GM23338 (cell line): ENCODE results near the gene SMIM9. TPM values are rescaled to one million over a fixed set of nuclear protein-coding genes. Genes with fewer than 3 reads are reported as not detected.

Source experiments
- ATAC-seq: fragments of 200-7000 bp; cut with Tn5 transposase; 3 replicates; pipeline ENCODE4 v1.9.1; 2020
- DNase-seq: peaks from one replicate; pipeline ENCODE4 v3.0.0-alpha.2; 2015; ENCODE audit warnings: low spot score
- H2AFZ ChIP-seq: fragments of 200-600 bp; sonication (generic); 2 replicates; pipeline ENCODE4 v1.8.0; 2016; ENCODE audit warnings: antibody characterized with exemption, mild to moderate bottlenecking, moderate library complexity
- H3F3A ChIP-seq: fragments of 200-600 bp; sonication (generic); replicated peaks from 2 replicates; pipeline ENCODE4 v1.8.0; 2017; ENCODE audit warnings: antibody characterized with exemption, mixed run types, low read depth
- H3K27ac ChIP-seq: fragments of 200-600 bp; sonication (generic); 2 replicates; pipeline ENCODE4 v1.6.1; 2016; ENCODE audit warnings: low read depth
- H3K27me3 ChIP-seq: fragments of 200-600 bp; sonication (generic); 2 replicates; pipeline ENCODE4 v1.8.0; 2016; ENCODE audit warnings: mild to moderate bottlenecking, mixed run types, moderate library complexity; ENCODE audit not compliant: insufficient read depth
- H3K36me3 ChIP-seq: fragments of 200-600 bp; sonication (generic); 2 replicates; pipeline ENCODE4 v1.8.0; 2016; ENCODE audit warnings: mild to moderate bottlenecking; ENCODE audit not compliant: insufficient read depth
- H3K4me1 ChIP-seq: fragments of 200-600 bp; sonication (generic); 2 replicates; pipeline ENCODE4 v1.8.0; 2016; ENCODE audit warnings: mild to moderate bottlenecking, moderate library complexity; ENCODE audit not compliant: insufficient read depth
- H3K4me2 ChIP-seq: fragments of 200-600 bp; sonication (generic); 2 replicates; pipeline ENCODE4 v1.7.1; 2017; ENCODE audit warnings: mixed run types
- H3K4me3 ChIP-seq: fragments of 200-600 bp; sonication (generic); 2 replicates; pipeline ENCODE4 v1.6.1; 2016; ENCODE audit warnings: mixed run types
- H3K79me2 ChIP-seq: fragments of 200-600 bp; sonication (generic); replicated peaks from 2 replicates; pipeline ENCODE4 v1.8.0; 2017; ENCODE audit warnings: mild to moderate bottlenecking; ENCODE audit not compliant: insufficient read depth
- H3K9me2 ChIP-seq: fragments of 200-600 bp; sonication (generic); 2 replicates; pipeline ENCODE4 v1.8.0; 2017; ENCODE audit not compliant: insufficient read depth
- H4K20me1 ChIP-seq: fragments of 200-600 bp; sonication (generic); replicated peaks from 2 replicates; pipeline ENCODE4 v1.8.0; 2017; ENCODE audit warnings: mild to moderate bottlenecking; ENCODE audit not compliant: insufficient read depth
- H3K27ac Mint-ChIP-seq: 2 replicates; pipeline ENCODE4 v1.8.0; 2020; ENCODE audit warnings: inconsistent platforms, mild to moderate bottlenecking, moderate library complexity, mixed read lengths
- H3K27me3 Mint-ChIP-seq: 3 replicates; pipeline ENCODE4 v1.8.0; 2022; ENCODE audit warnings: low read depth, mild to moderate bottlenecking, moderate library complexity, mixed read lengths, inconsistent platforms; ENCODE audit not compliant: insufficient read depth, poor library complexity
- H3K36me3 Mint-ChIP-seq: 3 replicates; pipeline ENCODE4 v1.8.0; 2021; ENCODE audit warnings: low read depth, mild to moderate bottlenecking, inconsistent platforms, moderate library complexity, mixed read lengths
- H3K4me1 Mint-ChIP-seq: 3 replicates; pipeline ENCODE4 v1.8.0; 2020; ENCODE audit warnings: mild to moderate bottlenecking, inconsistent platforms, mixed read lengths
- H3K4me3 Mint-ChIP-seq: 3 replicates; pipeline ENCODE4 v1.8.0; 2021; ENCODE audit warnings: moderate library complexity, mild to moderate bottlenecking, inconsistent platforms, mixed read lengths
- H3K9me3 Mint-ChIP-seq: 3 replicates; pipeline ENCODE4 v1.8.0; 2020; ENCODE audit warnings: moderate library complexity, mild to moderate bottlenecking, inconsistent platforms, mixed read lengths
- CREB1 ChIP-seq: fragments of 250-450 bp; sonication (Bioruptor Pico); IDR thresholded peaks from 2 replicates; pipeline ENCODE4 v1.5.0; 2020; ENCODE audit warnings: low read depth, mild to moderate bottlenecking, moderate library complexity
- EZH2 ChIP-seq: fragments of 200-600 bp; sonication (generic); IDR thresholded peaks from one replicate; pipeline ENCODE4 v1.8.0; 2017; ENCODE audit warnings: antibody characterized with exemption, mild to moderate bottlenecking, low read depth; ENCODE audit not compliant: unreplicated experiment
- JUNB ChIP-seq: IDR thresholded peaks from one replicate; pipeline ENCODE4 v1.6.1; 2016; ENCODE audit warnings: antibody characterized with exemption; ENCODE audit not compliant: unreplicated experiment
- NANOG ChIP-seq: IDR thresholded peaks from 2 replicates; pipeline ENCODE4 v1.6.1; 2016; ENCODE audit warnings: antibody characterized with exemption, borderline replicate concordance
- ZNF114 ChIP-seq: fragments of 250-450 bp; sonication (Bioruptor Pico); IDR thresholded peaks from 2 replicates; pipeline ENCODE4 v1.5.0; 2020; ENCODE audit warnings: mild to moderate bottlenecking, moderate library complexity
- ZNF331 ChIP-seq: fragments of 250-450 bp; sonication (Bioruptor Pico); IDR thresholded peaks from 2 replicates; pipeline ENCODE4 v1.5.0; 2020; ENCODE audit warnings: low read depth, mild to moderate bottlenecking, moderate library complexity
- ZNF462 ChIP-seq: fragments of 250-450 bp; sonication (Bioruptor Pico); IDR thresholded peaks from 2 replicates; pipeline ENCODE4 v1.5.0; 2020; ENCODE audit warnings: mild to moderate bottlenecking, moderate library complexity
- polyA plus RNA-seq: library from polyadenylated mRNA; unstranded; fragments of >200 nt; fragmentation: Nextera tagmentation; extraction: Ambion mirVana; gene quantifications from 2 replicates; pipeline ENCODE4 v1.2.1, GENCODE V29; 2016
- total RNA-seq: library from RNA; depleted of rRNA; stranded (reverse); fragments of >200 nt; shearing (Covaris generic); gene quantifications from 2 replicates; pipeline ENCODE4 v1.2.3, GENCODE V29; 2014
- TF ChIP-seq, protein P1 (sequence below): IDR thresholded peaks from one replicate; pipeline ENCODE4 v1.6.1; 2018; ENCODE audit warnings: antibody characterized with exemption; ENCODE audit not compliant: unreplicated experiment
- TF ChIP-seq, protein P2 (sequence below): IDR thresholded peaks from 2 replicates; pipeline ENCODE4 v1.6.1; 2016; ENCODE audit warnings: antibody characterized with exemption
- TF ChIP-seq, protein P3 (sequence below), 2 experiments: fragments of 200-600 bp in 1 of 2; sonication (generic) in 1 of 2; conservative IDR thresholded peaks; 2 replicates each; pipeline versions ENCODE4 v1.5.1 to v1.6.1; 2016 to 2017; ENCODE audit warnings: antibody characterized with exemption in 2 of 2, low read depth in 2 of 2, mild to moderate bottlenecking in 2 of 2, moderate library complexity in 1 of 2

The SMIM9 gene
- total and polyA plus RNA-seq, 2 experiments from 2014 or later = not detected

DNA sequence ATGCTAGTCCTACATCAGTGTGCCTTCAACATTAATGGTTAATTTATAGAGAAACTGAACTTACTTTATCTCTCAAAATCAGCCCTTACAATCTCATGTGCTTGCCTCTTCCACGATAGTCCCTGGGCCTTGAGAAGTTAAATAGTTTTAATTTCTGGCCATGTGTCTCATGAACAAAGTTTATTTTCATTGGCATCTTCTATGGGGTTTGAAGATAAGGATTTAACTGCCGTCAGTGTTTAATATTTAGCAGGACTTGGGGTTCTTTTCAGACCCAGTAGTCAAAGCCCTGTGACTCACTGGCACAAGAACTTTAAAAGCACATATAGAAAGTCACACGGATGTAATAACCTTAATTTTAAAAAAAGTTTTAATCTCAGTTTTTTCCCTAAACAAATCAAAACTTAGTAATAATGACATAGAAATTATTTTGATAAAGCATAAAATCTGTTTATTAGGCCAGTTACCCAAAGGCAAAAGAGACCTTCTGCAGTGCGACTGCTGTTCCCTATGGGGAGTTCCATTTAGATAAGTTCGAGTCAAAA is 19.1 kb downstream of the SMIM9 start:
- no peaks in the 10 kb centered on the region for H4K20me1 ChIP-seq
- H3K9me2 ChIP-seq = no peaks in the 10 kb centered on the region
- Mint-ChIP-seq H3K4me3 (no peak overlapping the region), H3K4me1 (peaks cover 31% of the 10 kb centered on the region), H3K9me3 (peaks cover 20% of the 10 kb centered on the region), H3K36me3 (peaks cover 24% of the 10 kb centered on the region), H3K27ac (no peak overlapping the region), H3K27me3 (peaks cover 2% of the 10 kb centered on the region)
- H3K4me3 ChIP-seq = no peak overlapping the region
- no peak for DNase-seq
- no peak overlapping the region for H2AFZ ChIP-seq
- H3K79me2 ChIP-seq = no peaks in the 10 kb centered on the region; the same call in 1 of the 2 replicates
- no peak overlapping the region for H3K27ac ChIP-seq
- no peaks in the 10 kb centered on the region for H3K36me3 ChIP-seq
- H3K4me1 ChIP-seq = peaks cover 34% of the 10 kb centered on the region
- H3K4me2 ChIP-seq = no peak overlapping the region
- H3F3A ChIP-seq = 0 out of 2 replicates have a peak, but pooled peaks cover 1% of the 10 kb centered on the region
- no peak for ATAC-seq
- TF ChIP-seq CREB1 (CRISPR knock-in tag) (no peak), EZH2 (no peak), NANOG (no peak), ZNF114 (CRISPR knock-in tag) (no peak), ZNF331 (CRISPR knock-in tag) (no peak), JUNB (no peak), ZNF462 (CRISPR knock-in tag) (no peak)
- TF ChIP-seq, protein P1, sequence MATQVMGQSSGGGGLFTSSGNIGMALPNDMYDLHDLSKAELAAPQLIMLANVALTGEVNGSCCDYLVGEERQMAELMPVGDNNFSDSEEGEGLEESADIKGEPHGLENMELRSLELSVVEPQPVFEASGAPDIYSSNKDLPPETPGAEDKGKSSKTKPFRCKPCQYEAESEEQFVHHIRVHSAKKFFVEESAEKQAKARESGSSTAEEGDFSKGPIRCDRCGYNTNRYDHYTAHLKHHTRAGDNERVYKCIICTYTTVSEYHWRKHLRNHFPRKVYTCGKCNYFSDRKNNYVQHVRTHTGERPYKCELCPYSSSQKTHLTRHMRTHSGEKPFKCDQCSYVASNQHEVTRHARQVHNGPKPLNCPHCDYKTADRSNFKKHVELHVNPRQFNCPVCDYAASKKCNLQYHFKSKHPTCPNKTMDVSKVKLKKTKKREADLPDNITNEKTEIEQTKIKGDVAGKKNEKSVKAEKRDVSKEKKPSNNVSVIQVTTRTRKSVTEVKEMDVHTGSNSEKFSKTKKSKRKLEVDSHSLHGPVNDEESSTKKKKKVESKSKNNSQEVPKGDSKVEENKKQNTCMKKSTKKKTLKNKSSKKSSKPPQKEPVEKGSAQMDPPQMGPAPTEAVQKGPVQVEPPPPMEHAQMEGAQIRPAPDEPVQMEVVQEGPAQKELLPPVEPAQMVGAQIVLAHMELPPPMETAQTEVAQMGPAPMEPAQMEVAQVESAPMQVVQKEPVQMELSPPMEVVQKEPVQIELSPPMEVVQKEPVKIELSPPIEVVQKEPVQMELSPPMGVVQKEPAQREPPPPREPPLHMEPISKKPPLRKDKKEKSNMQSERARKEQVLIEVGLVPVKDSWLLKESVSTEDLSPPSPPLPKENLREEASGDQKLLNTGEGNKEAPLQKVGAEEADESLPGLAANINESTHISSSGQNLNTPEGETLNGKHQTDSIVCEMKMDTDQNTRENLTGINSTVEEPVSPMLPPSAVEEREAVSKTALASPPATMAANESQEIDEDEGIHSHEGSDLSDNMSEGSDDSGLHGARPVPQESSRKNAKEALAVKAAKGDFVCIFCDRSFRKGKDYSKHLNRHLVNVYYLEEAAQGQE = no peak
- TF ChIP-seq, protein P2, sequence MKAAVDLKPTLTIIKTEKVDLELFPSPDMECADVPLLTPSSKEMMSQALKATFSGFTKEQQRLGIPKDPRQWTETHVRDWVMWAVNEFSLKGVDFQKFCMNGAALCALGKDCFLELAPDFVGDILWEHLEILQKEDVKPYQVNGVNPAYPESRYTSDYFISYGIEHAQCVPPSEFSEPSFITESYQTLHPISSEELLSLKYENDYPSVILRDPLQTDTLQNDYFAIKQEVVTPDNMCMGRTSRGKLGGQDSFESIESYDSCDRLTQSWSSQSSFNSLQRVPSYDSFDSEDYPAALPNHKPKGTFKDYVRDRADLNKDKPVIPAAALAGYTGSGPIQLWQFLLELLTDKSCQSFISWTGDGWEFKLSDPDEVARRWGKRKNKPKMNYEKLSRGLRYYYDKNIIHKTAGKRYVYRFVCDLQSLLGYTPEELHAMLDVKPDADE = no peak
- TF ChIP-seq, protein P3, sequence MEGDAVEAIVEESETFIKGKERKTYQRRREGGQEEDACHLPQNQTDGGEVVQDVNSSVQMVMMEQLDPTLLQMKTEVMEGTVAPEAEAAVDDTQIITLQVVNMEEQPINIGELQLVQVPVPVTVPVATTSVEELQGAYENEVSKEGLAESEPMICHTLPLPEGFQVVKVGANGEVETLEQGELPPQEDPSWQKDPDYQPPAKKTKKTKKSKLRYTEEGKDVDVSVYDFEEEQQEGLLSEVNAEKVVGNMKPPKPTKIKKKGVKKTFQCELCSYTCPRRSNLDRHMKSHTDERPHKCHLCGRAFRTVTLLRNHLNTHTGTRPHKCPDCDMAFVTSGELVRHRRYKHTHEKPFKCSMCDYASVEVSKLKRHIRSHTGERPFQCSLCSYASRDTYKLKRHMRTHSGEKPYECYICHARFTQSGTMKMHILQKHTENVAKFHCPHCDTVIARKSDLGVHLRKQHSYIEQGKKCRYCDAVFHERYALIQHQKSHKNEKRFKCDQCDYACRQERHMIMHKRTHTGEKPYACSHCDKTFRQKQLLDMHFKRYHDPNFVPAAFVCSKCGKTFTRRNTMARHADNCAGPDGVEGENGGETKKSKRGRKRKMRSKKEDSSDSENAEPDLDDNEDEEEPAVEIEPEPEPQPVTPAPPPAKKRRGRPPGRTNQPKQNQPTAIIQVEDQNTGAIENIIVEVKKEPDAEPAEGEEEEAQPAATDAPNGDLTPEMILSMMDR (conservative IDR thresholded peaks at IDR 0.05; ENCODE audit: low read depth in 2 of 2) = no peak
- H3K27me3 ChIP-seq = no peaks in the 10 kb centered on the region
